ENCODE results near the gene PCBP4.

PCBP4 gene

GRCh38 chr3:51961602-51962569, 5.4 kb downstream of the PCBP4 start:
- intact Hi-C loops (cut with DNase I) = no loop called here
- no peak for DNase-seq

- no peak for DNase-seq
- intact Hi-C loops (cut with DNase I) = no loop called here
Observed at GRCh38 chr3:51961011-51961410, 6.2 kb downstream of the PCBP4 start.

GRCh38 chr3:51960386-51960785, 6.9 kb downstream of the PCBP4 start:
- intact Hi-C loops (cut with DNase I) = no loop called here
- DNase-seq = no peak

GRCh38 chr3:51959651-51960050, 7.6 kb downstream of the PCBP4 start:
- no peak for DNase-seq

GRCh38 chr3:51958603-51959521, 8.4 kb downstream of the PCBP4 start:
- intact Hi-C loops (cut with DNase I) = no loop called here
- peak in 1 of 42 donors; percentile 28 for DNase-seq

More at GRCh38 chr3:51959651-51960050, 7.6 kb downstream of the PCBP4 start:
- intact Hi-C loops (cut with DNase I) = no loop called here

DNA sequence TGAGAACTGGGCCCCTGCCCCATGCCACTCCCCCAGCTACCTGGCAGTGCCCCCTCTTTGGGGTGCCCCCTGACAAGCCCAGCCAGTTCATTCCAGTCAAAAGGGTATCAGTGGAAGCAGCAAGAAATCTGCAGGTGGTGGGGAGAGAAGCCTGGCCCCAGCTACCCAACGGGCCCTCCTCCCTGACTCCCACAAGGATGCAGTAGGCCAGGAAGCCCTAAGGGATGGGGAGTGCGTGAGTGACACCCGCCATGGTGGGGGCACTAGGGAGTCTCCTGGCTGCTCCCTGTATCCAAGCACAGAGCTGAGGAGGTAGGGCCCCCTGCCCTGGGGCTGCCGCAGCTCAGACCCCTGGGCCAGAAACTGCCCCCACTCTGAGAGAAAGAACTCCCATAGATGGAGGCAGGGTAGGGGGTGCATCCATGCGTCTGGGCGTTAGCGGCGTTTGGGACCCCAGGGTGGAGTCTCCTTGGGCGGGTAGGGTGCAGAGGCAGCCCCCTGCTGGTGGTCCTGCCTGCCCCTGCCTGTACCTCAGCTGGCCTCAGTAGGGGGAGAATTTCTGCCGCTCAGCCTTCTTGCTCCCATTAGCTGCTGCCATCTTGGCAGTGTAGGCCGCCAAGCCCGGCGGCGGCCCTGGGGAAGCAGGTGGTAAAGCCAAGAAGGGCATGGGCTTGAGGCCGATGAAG, 9.6 kb downstream of the PCBP4 start:
- no peak for DNase-seq
- intact Hi-C loops (cut with DNase I) = no loop called here

DNA sequence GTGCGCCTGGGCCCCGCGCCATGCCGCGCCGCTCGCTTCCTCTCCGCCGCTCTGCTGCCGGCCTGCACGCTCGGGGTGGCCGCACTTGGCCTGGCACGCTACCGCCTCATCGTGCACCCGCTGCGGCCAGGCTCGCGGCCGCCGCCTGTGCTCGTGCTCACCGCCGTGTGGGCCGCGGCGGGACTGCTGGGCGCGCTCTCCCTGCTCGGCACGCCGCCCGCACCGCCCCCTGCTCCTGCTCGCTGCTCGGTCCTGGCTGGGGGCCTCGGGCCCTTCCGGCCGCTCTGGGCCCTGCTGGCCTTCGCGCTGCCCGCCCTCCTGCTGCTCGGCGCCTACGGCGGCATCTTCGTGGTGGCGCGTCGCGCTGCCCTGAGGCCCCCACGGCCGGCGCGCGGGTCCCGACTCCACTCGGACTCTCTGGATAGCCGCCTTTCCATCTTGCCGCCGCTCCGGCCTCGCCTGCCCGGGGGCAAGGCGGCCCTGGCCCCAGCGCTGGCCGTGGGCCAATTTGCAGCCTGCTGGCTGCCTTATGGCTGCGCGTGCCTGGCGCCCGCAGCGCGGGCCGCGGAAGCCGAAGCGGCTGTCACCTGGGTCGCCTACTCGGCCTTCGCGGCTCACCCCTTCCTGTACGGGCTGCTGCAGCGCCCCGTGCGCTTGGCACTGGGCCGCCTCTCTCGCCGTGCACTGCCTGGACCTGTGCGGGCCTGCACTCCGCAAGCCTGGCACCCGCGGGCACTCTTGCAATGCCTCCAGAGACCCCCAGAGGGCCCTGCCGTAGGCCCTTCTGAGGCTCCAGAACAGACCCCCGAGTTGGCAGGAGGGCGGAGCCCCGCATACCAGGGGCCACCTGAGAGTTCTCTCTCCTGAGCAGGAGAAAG, 11.1 kb downstream of the PCBP4 start:
- peak in 39 of 42 donors; percentile 41 to 87 (median 65) for DNase-seq
- intact Hi-C loops (cut with DNase I) = no loop called here

- intact Hi-C loops (cut with DNase I) = no loop called here
- peak; percentile 72 to 94 (median 88) for DNase-seq
Observed at GRCh38 chr3:51955175-51955892, 11.9 kb downstream of the PCBP4 start, which contains the start of gene GPR62. Gene GPR62, plus strand, starts transcription at chr3:51955381. Its CDS starts 272 bp downstream, at chr3:51955653.

DNA sequence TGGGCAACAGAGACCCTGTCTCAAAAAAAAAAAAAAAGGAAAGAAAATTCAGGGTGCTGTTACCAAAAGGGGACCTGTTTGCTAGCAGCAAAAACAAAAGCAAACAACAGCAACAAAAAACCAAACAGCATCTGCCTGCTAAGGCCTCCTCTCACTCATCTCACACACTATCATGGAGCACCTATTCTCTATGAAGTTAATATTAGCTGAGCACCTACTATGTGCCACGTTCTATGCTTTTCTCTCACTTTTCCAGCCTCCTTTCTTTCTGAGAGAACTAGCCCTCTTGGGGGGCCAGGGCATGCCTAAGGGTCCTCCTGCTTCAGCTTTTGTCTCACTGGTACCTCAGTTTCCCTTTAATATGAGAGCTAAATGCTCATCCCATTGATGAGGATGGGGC, 12.5 kb downstream of the PCBP4 start:
- intact Hi-C loops (cut with DNase I) = no loop called here
- no peak for DNase-seq

DNA sequence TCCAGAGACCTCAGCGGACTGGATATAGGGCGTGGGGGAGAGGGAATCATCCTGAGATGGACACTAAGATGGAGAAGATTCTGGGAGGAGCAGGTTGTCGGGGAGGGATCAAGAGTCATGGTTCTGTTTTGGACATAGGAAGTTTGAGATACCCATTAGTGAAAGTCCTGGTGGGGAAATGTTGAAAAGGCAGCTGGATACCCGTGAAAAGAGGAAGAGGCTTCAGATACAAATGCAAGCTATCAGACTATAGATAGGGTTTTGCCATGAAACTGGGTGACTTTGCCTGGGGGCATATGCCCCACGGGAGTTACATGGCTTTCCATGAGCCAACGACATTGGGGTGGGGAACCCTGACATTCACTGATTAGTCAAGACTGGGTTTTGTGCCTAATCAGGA, 13.1 kb downstream of the PCBP4 start:
- no peak for DNase-seq
- intact Hi-C loops (cut with DNase I) = no loop called here

- no peak for DNase-seq
- intact Hi-C loops (cut with DNase I) = no loop called here
Observed at GRCh38 chr3:51953445-51953844, 13.8 kb downstream of the PCBP4 start.

DNA sequence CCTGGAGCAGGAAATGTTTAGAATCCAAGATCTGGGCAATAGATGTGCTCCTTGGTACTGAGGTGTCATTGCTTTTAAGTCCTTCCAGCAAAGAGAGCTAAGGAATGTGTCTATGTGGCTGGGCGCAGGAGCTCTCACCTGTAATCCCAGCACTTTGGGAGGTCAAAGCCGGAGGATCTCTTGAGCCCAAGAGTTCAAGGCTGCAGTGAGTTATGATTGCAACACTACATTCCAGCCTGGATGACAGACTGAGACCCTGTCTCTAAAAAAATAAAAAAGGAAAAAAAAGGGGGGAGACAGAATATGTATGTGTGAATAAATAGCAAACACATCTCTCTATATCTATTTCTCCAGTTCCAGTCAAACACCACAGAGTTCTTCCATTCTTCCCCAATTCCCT, 16.4 kb downstream of the PCBP4 start:
- no peak for DNase-seq
- intact Hi-C loops (cut with DNase I) = no loop called here

GRCh38 chr3:51949121-51949520, 18.1 kb downstream of the PCBP4 start:
- intact Hi-C loops (cut with DNase I) = no loop called here
- DNase-seq = no peak

DNA sequence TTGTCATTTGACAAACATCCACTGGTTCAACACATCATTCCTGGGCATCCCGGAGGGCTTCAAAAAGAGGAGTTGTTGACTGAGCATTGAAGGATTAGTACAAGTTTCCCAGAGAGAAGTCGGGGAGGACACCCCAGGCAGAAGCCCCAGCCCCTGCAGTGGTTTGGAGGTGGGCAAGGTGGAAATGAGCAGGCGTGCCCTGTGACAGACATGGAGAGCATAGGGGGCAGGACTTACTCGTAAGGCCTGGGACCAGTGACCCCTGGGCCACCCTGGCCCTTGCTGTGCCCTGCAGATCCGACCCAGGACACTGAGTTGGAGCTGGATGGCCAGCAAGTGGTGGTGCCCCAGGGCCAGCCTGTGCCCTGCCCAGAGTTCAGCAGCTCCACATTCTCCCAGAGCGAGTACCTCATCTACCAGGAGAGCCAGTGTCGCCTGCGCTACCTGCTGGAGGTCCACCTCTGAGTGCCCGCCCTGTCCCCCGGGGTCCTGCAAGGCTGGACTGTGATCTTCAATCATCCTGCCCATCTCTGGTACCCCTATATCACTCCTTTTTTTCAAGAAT, 19.2 kb downstream of the PCBP4 start:
- intact Hi-C loops (cut with DNase I) = no loop called here
- no peak for DNase-seq

GRCh38 chr3:51947215-51947900, 19.9 kb downstream of the PCBP4 start:
- intact Hi-C loops (cut with DNase I) = no loop called here

DNA sequence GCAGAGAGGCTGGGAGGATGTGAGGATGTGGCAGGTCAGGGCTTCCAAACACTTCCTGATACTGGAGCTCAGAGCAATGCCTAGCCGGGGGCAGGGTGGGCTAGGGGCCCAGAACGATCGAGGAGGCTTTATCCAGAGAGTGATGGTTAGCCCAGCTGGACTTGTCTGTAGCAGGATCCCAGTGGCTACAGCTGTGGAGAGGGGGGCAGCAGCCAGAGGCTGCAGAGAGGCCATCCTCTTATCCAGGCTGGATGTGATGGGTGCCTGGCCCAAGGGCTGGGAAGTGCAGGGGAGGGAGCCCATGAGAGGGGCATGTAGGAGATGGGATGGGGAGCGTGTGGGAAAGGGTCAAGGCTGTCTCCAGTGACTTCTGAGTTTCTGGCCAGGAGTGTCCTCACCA, 20.5 kb downstream of the PCBP4 start:
- DNase-seq = peak in 2 of 42 donors; percentile 3 to 6
- intact Hi-C loops (cut with DNase I) = no loop called here

More at GRCh38 chr3:51947215-51947900, 19.9 kb downstream of the PCBP4 start:
- DNase-seq = no peak
